Measurements from ENCODE around the gene NF1. TPM values are rescaled to one million over a fixed set of nuclear protein-coding genes. Genes with fewer than 3 reads are reported as not detected.
"Not testable (repeated sequence)": the region's sequence is repeated elsewhere in the genome, so short reads cannot be mapped to it uniquely, and the experiment has no call there.

Gene NF1
- 10 to 100 TPM; 33.6 to 39.1 TPM for total RNA-seq

DNA sequence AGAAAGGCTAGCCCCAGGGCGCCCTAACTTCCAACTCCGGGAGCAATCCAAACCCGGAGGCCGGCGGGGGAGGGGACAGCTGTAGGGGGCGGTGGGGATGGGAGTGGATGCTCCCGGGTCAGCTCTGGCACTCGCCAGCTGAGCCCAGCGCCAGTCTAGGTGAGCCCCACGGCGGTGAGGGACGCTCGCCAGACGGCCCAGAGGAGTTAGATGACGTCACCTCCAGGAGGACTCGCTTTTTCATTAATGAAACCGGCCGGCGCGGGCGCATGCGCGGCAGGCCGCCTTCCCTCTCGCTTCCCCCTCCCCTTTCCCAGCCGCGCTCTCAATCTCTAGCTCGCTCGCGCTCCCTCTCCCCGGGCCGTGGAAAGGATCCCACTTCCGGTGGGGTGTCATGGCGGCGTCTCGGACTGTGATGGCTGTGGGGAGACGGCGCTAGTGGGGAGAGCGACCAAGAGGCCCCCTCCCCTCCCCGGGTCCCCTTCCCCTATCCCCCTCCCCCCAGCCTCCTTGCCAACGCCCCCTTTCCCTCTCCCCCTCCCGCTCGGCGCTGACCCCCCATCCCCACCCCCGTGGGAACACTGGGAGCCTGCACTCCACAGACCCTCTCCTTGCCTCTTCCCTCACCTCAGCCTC lies at the start of gene NF1:
NF1 (plus strand) TSS at position 378 of the 636 bp plus-strand sequence. CDS start 333 bp downstream, outside the sequence.
- DNase-seq (ENCODE audit: low spot score in 2 of 2) (peak; percentile 82 to 95), ATAC-seq (peak; percentile 88 to 90)
- H3K27ac Mint-ChIP-seq, result peak within 1 kb of the TSS; percentile 91 to 93
- peaks cover 4 to 7% of the 10 kb centered on the region in 2 donors for H3K36me3 Mint-ChIP-seq
- no peaks in the 10 kb centered on the region for H3K9me3 Mint-ChIP-seq

- DNase-seq (ENCODE audit: low spot score in 2 of 2); ATAC-seq; H3K36me3 Mint-ChIP-seq; H3K27ac Mint-ChIP-seq; H3K9me3 Mint-ChIP-seq: not testable (repeated sequence)
Measured at GRCh38 chr17:31046856-31047425, 47.8 kb upstream of the NF1 start.

DNA sequence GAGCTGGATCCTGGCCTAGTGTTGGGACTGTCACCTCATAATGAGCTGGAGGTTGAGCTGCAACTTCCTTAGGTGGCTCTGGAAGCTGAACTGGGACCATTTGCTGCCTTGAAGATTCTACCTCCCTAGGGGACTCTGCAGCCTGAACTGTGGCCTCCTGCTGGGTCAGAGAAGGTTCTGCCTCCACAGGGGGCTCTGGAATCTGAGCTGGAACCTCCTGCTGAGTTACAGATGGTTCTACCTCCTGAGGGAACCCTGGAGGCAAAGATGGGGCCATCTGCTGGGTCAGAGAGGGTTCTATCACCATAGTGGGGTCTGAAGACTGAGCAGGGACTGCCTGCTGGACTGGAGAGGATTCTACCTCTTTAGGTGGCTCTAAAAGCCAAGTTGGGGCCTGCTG lies 46.6 kb upstream of the NF1 start:
- no peak for DNase-seq (ENCODE audit: low spot score in 2 of 2)
- H3K27ac Mint-ChIP-seq, result no peak overlapping the region

DNA sequence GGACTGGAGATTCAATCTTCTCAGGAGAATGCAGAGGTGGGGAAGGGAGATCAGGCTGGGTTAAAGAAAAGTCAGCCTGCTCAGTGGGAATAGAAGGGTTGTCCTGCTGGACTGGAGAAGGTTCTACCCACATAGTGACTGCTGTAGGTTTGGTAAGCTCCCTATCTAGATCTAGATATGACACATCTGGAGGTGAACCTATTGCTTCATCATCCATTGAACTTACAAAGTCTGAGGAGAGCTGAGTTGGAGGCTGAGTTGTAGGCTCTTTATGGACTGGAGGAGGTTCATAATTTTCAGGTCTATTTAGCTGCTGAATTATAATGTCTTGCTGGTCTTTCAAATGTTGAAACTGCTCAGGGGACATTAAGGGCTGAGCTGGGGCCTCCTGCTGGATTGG lies 46.0 kb upstream of the NF1 start:
- no peak overlapping the region for H3K27ac Mint-ChIP-seq
- H3K9me3 Mint-ChIP-seq, result no peaks in the 10 kb centered on the region
- H3K36me3 Mint-ChIP-seq, result no peaks in the 10 kb centered on the region
- no peak for ATAC-seq
- DNase-seq (ENCODE audit: low spot score in 2 of 2), result no peak

More for the DNA sequence above, 46.6 kb upstream of the NF1 start:
- ATAC-seq, result no peak
- Mint-ChIP-seq H3K36me3 (no peaks in the 10 kb centered on the region), H3K9me3 (no peaks in the 10 kb centered on the region)

DNA sequence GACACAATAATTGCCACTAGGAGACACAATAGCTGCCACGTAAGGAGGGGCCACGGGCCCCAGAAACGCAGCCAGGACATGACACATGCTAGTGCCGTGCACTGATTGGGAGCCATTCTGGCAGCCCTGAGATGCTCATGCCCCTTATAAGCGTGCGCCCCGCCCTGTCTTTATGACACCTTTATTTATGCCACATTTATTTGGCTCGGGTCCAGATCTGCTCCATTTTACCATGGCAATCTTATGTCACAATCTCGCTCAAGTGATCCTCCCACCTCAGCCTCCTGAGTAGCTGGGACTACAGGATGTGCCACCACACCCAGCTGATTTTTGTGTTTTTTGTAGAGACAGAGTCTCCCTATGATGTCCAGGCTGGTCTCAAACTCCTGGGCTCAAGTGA lies 43.8 kb upstream of the NF1 start:
- no peak for ATAC-seq
- H3K36me3 Mint-ChIP-seq, result no peaks in the 10 kb centered on the region

GRCh38 chr17:31051506-31051905 lies 43.3 kb upstream of the NF1 start:
- ATAC-seq (no peak), DNase-seq (ENCODE audit: low spot score in 2 of 2) (no peak)
- H3K27ac Mint-ChIP-seq, result no peak overlapping the region
- H3K36me3 Mint-ChIP-seq, result no peaks in the 10 kb centered on the region
- no peaks in the 10 kb centered on the region for H3K9me3 Mint-ChIP-seq

More for the DNA sequence above, 43.8 kb upstream of the NF1 start:
- DNase-seq (ENCODE audit: low spot score in 2 of 2), result no peak
- Mint-ChIP-seq H3K9me3 (no peaks in the 10 kb centered on the region), H3K27ac (no peak overlapping the region)

- H3K36me3 Mint-ChIP-seq, result no peaks in the 10 kb centered on the region
- H3K27ac Mint-ChIP-seq, result peak overlapping the region in 1 of 2 donors; percentile 65
- peak; percentile 40 to 61 for ATAC-seq
- no peak for DNase-seq (ENCODE audit: low spot score in 2 of 2)
- no peaks in the 10 kb centered on the region for H3K9me3 Mint-ChIP-seq
Measured at GRCh38 chr17:31052187-31052889, 42.4 kb upstream of the NF1 start.

DNA sequence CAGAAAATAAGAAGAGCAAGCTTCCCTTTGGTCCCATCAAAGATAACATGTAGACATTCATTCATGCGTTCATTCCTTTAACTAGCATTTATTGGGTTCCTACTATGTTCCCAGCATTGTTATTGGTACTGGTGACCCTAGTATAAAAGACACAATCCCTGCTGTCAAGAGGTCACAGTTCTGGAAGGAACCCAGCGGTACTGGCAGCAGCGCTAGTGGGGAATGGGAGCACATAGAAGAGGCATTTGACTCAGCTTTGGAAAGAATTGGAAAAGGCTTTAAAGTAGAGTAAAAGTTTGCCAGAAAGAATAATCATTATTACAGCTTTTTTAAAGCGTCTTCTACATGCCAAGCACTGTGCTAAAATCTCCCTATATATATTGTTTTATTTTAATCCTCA lies 41.7 kb upstream of the NF1 start:
- H3K27ac Mint-ChIP-seq, result no peak overlapping the region
- DNase-seq (ENCODE audit: low spot score in 2 of 2), result no peak
- no peak for ATAC-seq
- no peaks in the 10 kb centered on the region for H3K36me3 Mint-ChIP-seq
- no peaks in the 10 kb centered on the region for H3K9me3 Mint-ChIP-seq

GRCh38 chr17:31054761-31055160 lies 40.0 kb upstream of the NF1 start:
- no peaks in the 10 kb centered on the region for H3K9me3 Mint-ChIP-seq
- DNase-seq (ENCODE audit: low spot score in 2 of 2) (no peak), ATAC-seq (no peak)
- no peaks in the 10 kb centered on the region for H3K36me3 Mint-ChIP-seq
- H3K27ac Mint-ChIP-seq, result no peak overlapping the region

GRCh38 chr17:31058976-31059375 lies 35.8 kb upstream of the NF1 start:
- Mint-ChIP-seq H3K27ac (no peak overlapping the region), H3K36me3 (no peaks in the 10 kb centered on the region), H3K9me3 (no peaks in the 10 kb centered on the region)
- DNase-seq (ENCODE audit: low spot score in 2 of 2) (no peak), ATAC-seq (no peak)

DNA sequence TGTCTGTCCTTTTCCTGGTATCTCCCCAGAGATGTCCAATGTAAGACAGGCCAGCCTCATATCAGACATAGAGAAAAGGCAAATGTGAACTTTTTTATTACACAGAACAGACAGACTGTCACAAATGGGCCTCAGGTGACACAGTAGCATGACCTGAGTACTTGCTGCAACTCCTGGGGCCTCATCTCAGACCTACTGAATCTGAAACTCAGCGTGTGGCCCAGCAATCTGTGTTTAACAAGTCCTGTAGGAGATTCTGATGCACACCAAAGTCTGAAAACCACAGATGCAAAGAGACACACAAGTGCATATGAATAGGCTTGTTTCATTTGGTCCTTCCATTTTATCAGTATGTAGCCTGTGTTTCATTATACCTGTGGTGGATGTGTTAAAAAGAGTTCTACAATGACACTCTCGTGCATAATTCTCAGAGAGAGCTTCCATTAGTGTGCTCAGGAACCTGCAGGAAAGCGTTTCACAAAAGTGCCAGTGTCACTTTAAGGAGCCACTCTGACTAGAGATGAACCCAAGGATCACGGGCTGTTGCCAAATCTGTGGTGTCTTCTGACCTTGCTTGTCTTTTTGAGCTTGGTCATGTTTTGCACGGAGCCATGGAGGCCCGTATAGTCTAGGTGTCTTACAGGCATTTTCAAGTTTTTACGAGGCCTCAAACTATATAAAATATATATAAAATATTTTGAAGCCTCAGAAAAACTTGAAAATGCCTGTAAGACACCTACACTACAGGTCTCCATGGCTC lies 33.8 kb upstream of the NF1 start:
- H3K9me3 Mint-ChIP-seq, result no peaks in the 10 kb centered on the region
- DNase-seq (ENCODE audit: low spot score in 2 of 2) (no peak), ATAC-seq (peak in 1 of 2 donors; percentile 67)
- H3K27ac Mint-ChIP-seq, result no peak overlapping the region
- H3K36me3 Mint-ChIP-seq, result no peaks in the 10 kb centered on the region

- DNase-seq (ENCODE audit: low spot score in 2 of 2) (no peak), ATAC-seq (peak; percentile 37 to 47)
- H3K36me3 Mint-ChIP-seq, result no peaks in the 10 kb centered on the region
- H3K27ac Mint-ChIP-seq, result no peak overlapping the region
- H3K9me3 Mint-ChIP-seq, result no peaks in the 10 kb centered on the region
Measured at GRCh38 chr17:31061678-31062077, 33.1 kb upstream of the NF1 start.

- no peaks in the 10 kb centered on the region for H3K36me3 Mint-ChIP-seq
- no peak overlapping the region for H3K27ac Mint-ChIP-seq
- ATAC-seq, result no peak
- no peak for DNase-seq (ENCODE audit: low spot score in 2 of 2)
- H3K9me3 Mint-ChIP-seq, result no peaks in the 10 kb centered on the region
Measured at GRCh38 chr17:31062346-31062745, 32.4 kb upstream of the NF1 start.

DNA sequence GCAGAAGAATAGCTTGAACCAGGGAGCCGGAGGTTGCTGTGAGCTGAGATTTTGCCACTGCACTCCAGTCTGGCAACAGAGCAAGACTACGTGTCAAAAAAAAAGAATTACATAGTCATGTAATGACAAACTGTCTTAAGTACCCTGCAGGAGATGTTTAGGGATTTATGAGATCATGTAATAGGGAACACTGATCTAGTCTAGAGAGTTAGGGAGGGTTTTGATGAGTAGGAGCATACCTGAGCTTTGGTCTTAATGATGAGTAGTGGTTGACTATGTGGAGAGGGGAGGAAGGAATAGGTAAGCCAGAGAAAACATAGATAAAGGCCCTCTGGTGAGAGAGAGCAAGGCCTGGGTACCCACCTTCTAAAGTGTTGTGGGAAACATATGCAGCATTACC lies 30.1 kb upstream of the NF1 start:
- DNase-seq (ENCODE audit: low spot score in 2 of 2), result no peak
- Mint-ChIP-seq H3K9me3 (no peaks in the 10 kb centered on the region), H3K27ac (no peak overlapping the region), H3K36me3 (no peaks in the 10 kb centered on the region)
- ATAC-seq, result no peak

- H3K27ac Mint-ChIP-seq, result no peak overlapping the region
- DNase-seq (ENCODE audit: low spot score in 2 of 2) (no peak), ATAC-seq (peak; percentile 75 to 76)
- H3K9me3 Mint-ChIP-seq, result no peaks in the 10 kb centered on the region
- H3K36me3 Mint-ChIP-seq, result no peaks in the 10 kb centered on the region
Measured at GRCh38 chr17:31067691-31068184, 27.0 kb upstream of the NF1 start.

DNA sequence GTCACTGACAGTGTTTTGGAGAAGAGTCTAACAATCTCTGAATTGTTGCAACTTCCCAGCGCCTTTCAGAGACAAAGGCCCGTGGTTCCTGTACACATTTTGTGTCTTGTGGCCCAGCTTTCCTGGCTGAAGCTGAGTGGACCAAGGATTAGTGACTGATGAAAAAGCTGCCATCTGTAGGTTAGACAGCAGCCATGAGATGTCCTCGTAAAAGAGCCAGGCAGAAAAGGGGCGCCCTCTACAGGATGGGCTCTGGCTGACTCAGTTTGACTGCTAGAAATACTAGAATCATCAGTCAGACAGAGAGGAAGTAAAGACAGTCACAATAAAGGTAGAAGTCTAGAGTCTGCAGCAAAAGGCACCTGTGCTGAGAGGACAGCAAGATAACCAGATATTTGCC lies 26.5 kb upstream of the NF1 start:
- DNase-seq (ENCODE audit: low spot score in 2 of 2) (peak; percentile 57 to 72), ATAC-seq (peak; percentile 73 to 79)
- H3K36me3 Mint-ChIP-seq, result no peaks in the 10 kb centered on the region
- H3K27ac Mint-ChIP-seq, result no peak overlapping the region
- H3K9me3 Mint-ChIP-seq, result no peaks in the 10 kb centered on the region

GRCh38 chr17:31072186-31072585 lies 22.6 kb upstream of the NF1 start:
- no peak for ATAC-seq
- DNase-seq (ENCODE audit: low spot score in 2 of 2), result no peak
- Mint-ChIP-seq H3K27ac (no peak overlapping the region), H3K36me3 (no peaks in the 10 kb centered on the region), H3K9me3 (no peaks in the 10 kb centered on the region)
